ENCODE data around the gene BOLA2B.
"Not testable (repeated sequence)": the region's sequence is repeated elsewhere in the genome, so short reads cannot be mapped to it uniquely, and the experiment has no call there.

The BOLA2B gene

GRCh38 chr16:30184096-30184890 is 9.2 kb downstream of the BOLA2B start:
- DNase-seq: peak; percentile 52

GRCh38 chr16:30183233-30184095 is 10.0 kb downstream of the BOLA2B start, which contains the start of gene CORO1A:
CORO1A (plus strand) TSS chr16:30183602; CDS start chr16:30185210, 1,608 bp downstream.
- peak; percentile 82 for DNase-seq

GRCh38 chr16:30180741-30181140 is 12.7 kb downstream of the BOLA2B start:
- DNase-seq: no peak

GRCh38 chr16:30179931-30180330 is 13.5 kb downstream of the BOLA2B start:
- no peak for DNase-seq

- no peak for DNase-seq
Measured at GRCh38 chr16:30179195-30179594, 14.3 kb downstream of the BOLA2B start.

GRCh38 chr16:30176876-30177275 is 16.6 kb downstream of the BOLA2B start:
- DNase-seq: not testable (repeated sequence)

GRCh38 chr16:30173054-30173453 is 20.4 kb downstream of the BOLA2B start:
- no peak for DNase-seq

- not testable (repeated sequence) for DNase-seq
Measured at GRCh38 chr16:30170145-30170544, 23.3 kb downstream of the BOLA2B start.

- DNase-seq: not testable (repeated sequence)
Measured at GRCh38 chr16:30169416-30169815, 24.1 kb downstream of the BOLA2B start.

GRCh38 chr16:30168746-30169145 is 24.7 kb downstream of the BOLA2B start:
- not testable (repeated sequence) for DNase-seq

GRCh38 chr16:30166202-30166902 is 27.1 kb downstream of the BOLA2B start:
- DNase-seq: no peak

GRCh38 chr16:30163538-30163937 is 29.9 kb downstream of the BOLA2B start:
- no peak for DNase-seq

- DNase-seq: no peak
Measured at GRCh38 chr16:30157214-30157613, 36.3 kb downstream of the BOLA2B start.

GRCh38 chr16:30155188-30155587 is 38.3 kb downstream of the BOLA2B start:
- no peak for DNase-seq

- no peak for DNase-seq
Measured at GRCh38 chr16:30152517-30152916, 40.9 kb downstream of the BOLA2B start.

- no peak for DNase-seq
Measured at GRCh38 chr16:30151091-30151490, 42.4 kb downstream of the BOLA2B start.

GRCh38 chr16:30149250-30149930 is 44.1 kb downstream of the BOLA2B start:
- DNase-seq: no peak

- no peak for DNase-seq
Measured at GRCh38 chr16:30147843-30148510, 45.5 kb downstream of the BOLA2B start.

GRCh38 chr16:30145657-30146056 is 47.8 kb downstream of the BOLA2B start:
- no peak for DNase-seq

- DNase-seq: no peak
Measured at GRCh38 chr16:30144917-30145316, 48.5 kb downstream of the BOLA2B start.

- no peak for DNase-seq
Measured at GRCh38 chr16:30144017-30144416, 49.4 kb downstream of the BOLA2B start.

GRCh38 chr16:30143347-30143702 is 50.1 kb downstream of the BOLA2B start:
- DNase-seq: no peak

Measured in stimulated activated CD4-positive, alpha-beta T cell treated with anti-CD3 and anti-CD28 coated beads, Interleukin-4, amount 100 ng/mL, for 1 hour (primary cell).